ENCODE results near the gene WDR12. TPM values are rescaled to one million over a fixed set of nuclear protein-coding genes. Genes with fewer than 3 reads are reported as not detected.

WDR12 gene
- polyA plus RNA-seq, 1 of the 3 experiments (the other 2 are of a cell fraction) = 21.2 TPM

DNA sequence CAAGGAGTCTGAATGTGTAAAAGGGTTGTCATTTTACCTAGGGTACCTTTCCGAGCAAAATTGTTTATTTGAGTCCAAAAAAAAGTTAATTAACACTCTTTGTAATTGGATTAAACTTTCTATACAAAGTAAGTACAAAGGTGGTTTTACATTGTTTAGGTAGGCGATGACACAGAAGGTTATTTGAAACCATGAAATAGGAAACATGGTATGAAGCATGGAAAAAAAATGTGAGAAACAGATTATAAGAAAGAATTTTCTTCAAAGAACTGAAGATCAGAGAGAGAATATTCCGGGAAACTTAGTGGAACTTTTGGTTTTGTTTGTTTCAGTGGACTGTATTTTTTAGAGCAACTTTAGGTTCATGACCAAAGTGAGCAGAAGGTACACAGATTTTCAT lies 33.3 kb upstream of the WDR12 start:
- no peak overlapping the region for H3K27ac ChIP-seq (ENCODE audit: low read depth in 2 of 2, low read length in 1 of 2)
- no peaks in the 10 kb centered on the region for H3K9me2 ChIP-seq
- no peaks in the 10 kb centered on the region for H3K27me3 ChIP-seq (ENCODE audit: insufficient read depth)
- no peaks in the 10 kb centered on the region for H3K79me2 ChIP-seq (ENCODE audit: insufficient read depth)
- no peak overlapping the region for H3K4me3 ChIP-seq (ENCODE audit: low read depth in 2 of 2, low read length in 1 of 2)
- ChIA-PET CTCF (no interaction called here), POLR2A (no interaction called here)
- DNase-seq = no peak
- no peaks in the 10 kb centered on the region for H4K20me1 ChIP-seq (ENCODE audit: insufficient read depth)
- no peak overlapping the region for H3K4me2 ChIP-seq
- no peaks in the 10 kb centered on the region; the same call in 1 of the 2 replicates for H3K9me3 ChIP-seq
- WGBS (ENCODE audit: low lambda C conversion rate) = 76% methylated on average over 3 of the region's 3 CpGs
- peaks cover 3 to 6% of the 10 kb centered on the region in 2 experiments for H3K36me3 ChIP-seq (replicated peaks in 1 of 2; ENCODE audit: control insufficient read depth in 1 of 2, insufficient read depth in 2 of 2, low read length in 1 of 2)
- H2AFZ ChIP-seq (ENCODE audit: low read depth) = no peak overlapping the region
- TF ChIP-seq CHD2 (IDR thresholded peaks at IDR 0.05; ENCODE audit: low read length, partially characterized antibody) (no peak), YY1 (IDR thresholded peaks at IDR 0.05; ENCODE audit: low read depth) (no peak), FOXJ3 (CRISPR knock-in tag; IDR thresholded peaks at IDR 0.05) (no peak), EZH2phosphoT487 (IDR thresholded peaks at IDR 0.05; ENCODE audit: borderline replicate concordance, low read depth) (no peak), ELF1 (IDR thresholded peaks at IDR 0.05) (no peak)
- TF ChIP-seq, protein P1, sequence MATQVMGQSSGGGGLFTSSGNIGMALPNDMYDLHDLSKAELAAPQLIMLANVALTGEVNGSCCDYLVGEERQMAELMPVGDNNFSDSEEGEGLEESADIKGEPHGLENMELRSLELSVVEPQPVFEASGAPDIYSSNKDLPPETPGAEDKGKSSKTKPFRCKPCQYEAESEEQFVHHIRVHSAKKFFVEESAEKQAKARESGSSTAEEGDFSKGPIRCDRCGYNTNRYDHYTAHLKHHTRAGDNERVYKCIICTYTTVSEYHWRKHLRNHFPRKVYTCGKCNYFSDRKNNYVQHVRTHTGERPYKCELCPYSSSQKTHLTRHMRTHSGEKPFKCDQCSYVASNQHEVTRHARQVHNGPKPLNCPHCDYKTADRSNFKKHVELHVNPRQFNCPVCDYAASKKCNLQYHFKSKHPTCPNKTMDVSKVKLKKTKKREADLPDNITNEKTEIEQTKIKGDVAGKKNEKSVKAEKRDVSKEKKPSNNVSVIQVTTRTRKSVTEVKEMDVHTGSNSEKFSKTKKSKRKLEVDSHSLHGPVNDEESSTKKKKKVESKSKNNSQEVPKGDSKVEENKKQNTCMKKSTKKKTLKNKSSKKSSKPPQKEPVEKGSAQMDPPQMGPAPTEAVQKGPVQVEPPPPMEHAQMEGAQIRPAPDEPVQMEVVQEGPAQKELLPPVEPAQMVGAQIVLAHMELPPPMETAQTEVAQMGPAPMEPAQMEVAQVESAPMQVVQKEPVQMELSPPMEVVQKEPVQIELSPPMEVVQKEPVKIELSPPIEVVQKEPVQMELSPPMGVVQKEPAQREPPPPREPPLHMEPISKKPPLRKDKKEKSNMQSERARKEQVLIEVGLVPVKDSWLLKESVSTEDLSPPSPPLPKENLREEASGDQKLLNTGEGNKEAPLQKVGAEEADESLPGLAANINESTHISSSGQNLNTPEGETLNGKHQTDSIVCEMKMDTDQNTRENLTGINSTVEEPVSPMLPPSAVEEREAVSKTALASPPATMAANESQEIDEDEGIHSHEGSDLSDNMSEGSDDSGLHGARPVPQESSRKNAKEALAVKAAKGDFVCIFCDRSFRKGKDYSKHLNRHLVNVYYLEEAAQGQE (IDR thresholded peaks at IDR 0.05; ENCODE audit: low read depth, low read length) = no peak
- no peak overlapping the region for H3K9ac ChIP-seq
- peaks cover 3% of the 10 kb centered on the region for H3F3A ChIP-seq (replicated peaks; ENCODE audit: insufficient read depth)
- peaks cover 0 to 6% of the 10 kb centered on the region in 2 experiments; a peak in 1 of 4 replicates for H3K4me1 ChIP-seq (ENCODE audit: control insufficient read depth in 1 of 2, insufficient read depth in 2 of 2, low read depth in 1 of 2, low read length in 1 of 2)

DNA sequence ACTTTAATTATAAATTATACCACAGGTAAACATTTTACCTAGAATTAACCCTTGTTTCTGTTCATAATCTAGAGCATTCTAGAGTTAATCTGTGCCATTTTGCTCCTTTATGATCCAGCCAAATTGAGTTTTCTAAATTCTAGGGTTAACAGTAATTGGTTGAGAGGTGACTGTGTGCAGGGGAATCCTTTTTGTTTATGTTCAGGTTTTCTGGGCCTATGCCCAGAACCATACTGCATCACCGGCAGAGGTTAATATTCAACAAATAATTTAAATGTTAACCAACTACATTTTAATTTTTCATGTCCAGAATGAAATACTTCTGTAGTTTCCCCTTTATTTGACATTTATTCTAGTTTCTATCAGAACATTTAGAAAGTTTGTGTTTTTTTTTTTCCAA lies 32.9 kb upstream of the WDR12 start:
- CTCF ChIA-PET = no interaction called here
- Histone ChIP-seq H3K36me3 (replicated peaks in 1 of 2; ENCODE audit: control insufficient read depth in 1 of 2, insufficient read depth in 2 of 2, low read length in 1 of 2) (peaks cover 3 to 11% of the 10 kb centered on the region in 2 experiments), H4K20me1 (ENCODE audit: insufficient read depth) (no peaks in the 10 kb centered on the region), H3K9me2 (no peaks in the 10 kb centered on the region), H3K4me1 (ENCODE audit: control insufficient read depth in 1 of 2, insufficient read depth in 2 of 2, low read depth in 1 of 2, low read length in 1 of 2) (peaks cover 0 to 6% of the 10 kb centered on the region in 2 experiments; a peak in 1 of 4 replicates), H3K9ac (no peak overlapping the region), H2AFZ (ENCODE audit: low read depth) (no peak overlapping the region), H3K4me3 (ENCODE audit: low read depth in 2 of 2, low read length in 1 of 2) (no peak overlapping the region), H3K27ac (ENCODE audit: low read depth in 2 of 2, low read length in 1 of 2) (no peak overlapping the region), H3K79me2 (ENCODE audit: insufficient read depth) (no peaks in the 10 kb centered on the region), H3K9me3 (no peaks in the 10 kb centered on the region; the same call in 1 of the 2 replicates), H3K4me2 (no peak overlapping the region), H3K27me3 (ENCODE audit: insufficient read depth) (no peaks in the 10 kb centered on the region), H3F3A (replicated peaks; ENCODE audit: insufficient read depth) (peaks cover 3% of the 10 kb centered on the region)
- WGBS (ENCODE audit: low lambda C conversion rate) = 67% methylated on average over 1 of the region's 1 CpG
- TF ChIP-seq, protein P2, sequence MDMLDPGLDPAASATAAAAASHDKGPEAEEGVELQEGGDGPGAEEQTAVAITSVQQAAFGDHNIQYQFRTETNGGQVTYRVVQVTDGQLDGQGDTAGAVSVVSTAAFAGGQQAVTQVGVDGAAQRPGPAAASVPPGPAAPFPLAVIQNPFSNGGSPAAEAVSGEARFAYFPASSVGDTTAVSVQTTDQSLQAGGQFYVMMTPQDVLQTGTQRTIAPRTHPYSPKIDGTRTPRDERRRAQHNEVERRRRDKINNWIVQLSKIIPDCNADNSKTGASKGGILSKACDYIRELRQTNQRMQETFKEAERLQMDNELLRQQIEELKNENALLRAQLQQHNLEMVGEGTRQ (IDR thresholded peaks at IDR 0.05; ENCODE audit: borderline replicate concordance, low read depth, low read length) = no peak
- TF ChIP-seq GATA2 (CRISPR knock-in tag; IDR thresholded peaks at IDR 0.05) (no peak), FOSL2 (IDR thresholded peaks at IDR 0.05; ENCODE audit: borderline replicate concordance, low read depth) (no peak)
- POLR2A ChIA-PET = no interaction called here
- DNase-seq = no peak
